ENCODE measurements around the gene SAP25. TPM values are rescaled to one million over a fixed set of nuclear protein-coding genes. Genes with fewer than 3 reads are reported as not detected.

The SAP25 gene
- total and polyA plus RNA-seq, 2 donors (not counting 1 experiment from before 2014, with no cell fraction given) = 51.7 to 71.9 TPM

DNA sequence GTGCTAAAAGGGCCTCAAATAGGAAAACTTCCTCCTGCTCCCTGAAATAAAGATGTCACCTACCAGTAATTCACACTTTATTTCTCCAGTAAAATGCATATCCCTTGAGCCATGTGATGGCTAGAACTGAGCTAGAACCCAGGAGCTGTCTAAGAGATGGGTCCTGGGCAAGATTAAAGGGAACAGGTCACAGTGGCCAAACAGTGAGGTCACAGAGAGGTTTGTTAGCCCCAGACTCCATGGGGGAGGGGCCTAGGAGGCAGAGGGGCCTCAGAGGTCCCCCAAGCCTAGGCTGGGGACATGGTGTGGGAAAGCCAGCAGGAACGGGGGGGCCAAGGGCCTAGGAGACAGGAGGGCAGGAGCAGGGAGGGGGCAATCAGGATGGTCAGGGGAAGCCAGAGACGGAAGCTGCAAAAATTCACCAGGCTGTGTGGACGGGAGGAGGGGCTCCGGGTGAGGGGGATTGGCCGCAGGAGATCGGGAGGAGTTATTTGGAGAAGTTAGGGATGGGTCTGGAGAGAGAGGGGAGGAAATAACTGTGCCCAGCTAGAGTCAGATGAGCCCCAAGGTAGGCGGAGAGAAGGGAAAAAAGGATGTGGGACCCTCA is 15.7 kb upstream of the SAP25 start:
- Histone ChIP-seq H3K4me1 (ENCODE audit: control insufficient read depth in 2 of 2, insufficient read depth in 2 of 2, low read length in 2 of 2) (peaks cover 12 to 14% of the 10 kb centered on the region in 2 donors), H2AFZ (ENCODE audit: insufficient read depth, low read depth, low read length, poor library complexity, severe bottlenecking) (no peak overlapping the region), H4K20me1 (ENCODE audit: control insufficient read depth, insufficient read depth, low read length, poor library complexity, severe bottlenecking) (peaks cover 15% of the 10 kb centered on the region), H3K4me3 (ENCODE audit: control extremely low read depth in 1 of 5, extremely low read depth in 1 of 5, insufficient read depth in 1 of 5, low read depth in 2 of 5, low read length in 4 of 5) (no peak overlapping the region), H3K9me3 (ENCODE audit: control extremely low read depth in 1 of 3, control insufficient read depth in 2 of 3, insufficient read depth in 1 of 3, low read length in 2 of 3) (no peaks in the 10 kb centered on the region), H3K4me2 (replicated peaks; ENCODE audit: low read depth, low read length, poor library complexity, severe bottlenecking) (no peak overlapping the region), H3K27me3 (replicated peaks in 1 of 4; ENCODE audit: control extremely low read depth in 1 of 4, control insufficient read depth in 3 of 4, insufficient read depth in 4 of 4, low read length in 3 of 4) (peaks cover 0 to 22% (median 7%) of the 10 kb centered on the region in 4 experiments), H3K27ac (ENCODE audit: low read length in 2 of 2) (no peak overlapping the region), H3K9ac (ENCODE audit: low read length) (no peak overlapping the region), H3K36me3 (replicated peaks in 1 of 2; ENCODE audit: control extremely low read depth in 1 of 2, control insufficient read depth in 1 of 2, extremely low read depth in 1 of 2, insufficient read depth in 2 of 2, low read length in 1 of 2) (no peaks in the 10 kb centered on the region), H3K79me2 (ENCODE audit: control insufficient read depth, insufficient read depth, low read length) (peaks cover 14% of the 10 kb centered on the region)
- TF ChIP-seq, protein P1, sequence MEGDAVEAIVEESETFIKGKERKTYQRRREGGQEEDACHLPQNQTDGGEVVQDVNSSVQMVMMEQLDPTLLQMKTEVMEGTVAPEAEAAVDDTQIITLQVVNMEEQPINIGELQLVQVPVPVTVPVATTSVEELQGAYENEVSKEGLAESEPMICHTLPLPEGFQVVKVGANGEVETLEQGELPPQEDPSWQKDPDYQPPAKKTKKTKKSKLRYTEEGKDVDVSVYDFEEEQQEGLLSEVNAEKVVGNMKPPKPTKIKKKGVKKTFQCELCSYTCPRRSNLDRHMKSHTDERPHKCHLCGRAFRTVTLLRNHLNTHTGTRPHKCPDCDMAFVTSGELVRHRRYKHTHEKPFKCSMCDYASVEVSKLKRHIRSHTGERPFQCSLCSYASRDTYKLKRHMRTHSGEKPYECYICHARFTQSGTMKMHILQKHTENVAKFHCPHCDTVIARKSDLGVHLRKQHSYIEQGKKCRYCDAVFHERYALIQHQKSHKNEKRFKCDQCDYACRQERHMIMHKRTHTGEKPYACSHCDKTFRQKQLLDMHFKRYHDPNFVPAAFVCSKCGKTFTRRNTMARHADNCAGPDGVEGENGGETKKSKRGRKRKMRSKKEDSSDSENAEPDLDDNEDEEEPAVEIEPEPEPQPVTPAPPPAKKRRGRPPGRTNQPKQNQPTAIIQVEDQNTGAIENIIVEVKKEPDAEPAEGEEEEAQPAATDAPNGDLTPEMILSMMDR (IDR thresholded peaks at IDR 0.05) = no peak
- no peak for TF ChIP-seq EZH2 (IDR thresholded peaks at IDR 0.05; ENCODE audit: borderline replicate concordance, insufficient read depth, low read depth, low read length, poor library complexity, severe bottlenecking)
- 64% methylated on average over 4 of the region's 7 CpGs for WGBS (ENCODE audit: insufficient coverage)
- H3K9me3 Mint-ChIP-seq (ENCODE audit: insufficient read depth) = no peaks in the 10 kb centered on the region
- intact Hi-C loops (cut with micrococcal nuclease) = loop anchor here (5.0 kb wide), 1 partner anchor 507 kb away; the partner anchor contains the start of gene ZNF3
- ChIA-PET CTCF (interaction anchor here (0.8 to 11.1 kb wide), 18 partner anchors 14 to 262 kb away, joined by 3 to 226 read pairs (median 4); partner anchors contain the start of genes AGFG2, MOSPD3, PCOLCE and SLC12A9), POLR2A (interaction anchor here (1.1 kb wide), 2 partner anchors 20 to 26 kb away, joined by 4 read pairs; no protein-coding TSS in a partner anchor)
- no peak overlapping the region for H3K4me3 Mint-ChIP-seq
- H3K27me3 Mint-ChIP-seq = peaks cover 19% of the 10 kb centered on the region
- H3K27ac Mint-ChIP-seq = no peak overlapping the region
- ATAC-seq (ENCODE audit: low read depth) = no peak
- DNase-seq = no peak
- peaks cover 20% of the 10 kb centered on the region for H3K4me1 Mint-ChIP-seq

GRCh38 chr7:100588438-100588837 is 14.7 kb upstream of the SAP25 start:
- H3K9me3 ChIP-seq (ENCODE audit: control extremely low read depth in 1 of 3, control insufficient read depth in 2 of 3, insufficient read depth in 1 of 3, low read length in 2 of 3) = no peaks in the 10 kb centered on the region
- ChIA-PET CTCF (interaction anchor here (0.6 to 11.1 kb wide), 27 partner anchors 15 to 263 kb away, joined by 3 to 226 read pairs (median 4); partner anchors contain the start of genes AGFG2, MOSPD3, PCOLCE and SLC12A9), POLR2A (interaction anchor here (0.7 to 1.1 kb wide), 5 partner anchors 19 to 302 kb away, joined by 3 to 4 read pairs (median 3); partner anchors contain the start of gene AGFG2)
- peaks cover 15% of the 10 kb centered on the region for H4K20me1 ChIP-seq (ENCODE audit: control insufficient read depth, insufficient read depth, low read length, poor library complexity, severe bottlenecking)
- H3K36me3 ChIP-seq (replicated peaks in 1 of 2; ENCODE audit: control extremely low read depth in 1 of 2, control insufficient read depth in 1 of 2, extremely low read depth in 1 of 2, insufficient read depth in 2 of 2, low read length in 1 of 2) = no peaks in the 10 kb centered on the region
- no peak overlapping the region for H3K4me3 ChIP-seq (ENCODE audit: control extremely low read depth in 1 of 5, extremely low read depth in 1 of 5, insufficient read depth in 1 of 5, low read depth in 2 of 5, low read length in 4 of 5)
- Mint-ChIP-seq H3K27me3 (peaks cover 19% of the 10 kb centered on the region), H3K4me1 (peaks cover 28% of the 10 kb centered on the region), H3K9me3 (ENCODE audit: insufficient read depth) (no peaks in the 10 kb centered on the region), H3K27ac (peak overlapping the region; percentile 42), H3K4me3 (peak overlapping the region; percentile 72)
- no peak overlapping the region for H2AFZ ChIP-seq (ENCODE audit: insufficient read depth, low read depth, low read length, poor library complexity, severe bottlenecking)
- DNase-seq (no peak), ATAC-seq (ENCODE audit: low read depth) (no peak)
- peaks cover 18% of the 10 kb centered on the region for H3K79me2 ChIP-seq (ENCODE audit: control insufficient read depth, insufficient read depth, low read length)
- H3K4me2 ChIP-seq (replicated peaks; ENCODE audit: low read depth, low read length, poor library complexity, severe bottlenecking) = no peak overlapping the region
- peaks cover 14 to 23% of the 10 kb centered on the region in 2 donors for H3K4me1 ChIP-seq (ENCODE audit: control insufficient read depth in 2 of 2, insufficient read depth in 2 of 2, low read length in 2 of 2)
- 60% methylated on average over 1 of the region's 1 CpG for WGBS (ENCODE audit: insufficient coverage)
- peaks cover 0 to 22% (median 7%) of the 10 kb centered on the region in 4 experiments for H3K27me3 ChIP-seq (replicated peaks in 1 of 4; ENCODE audit: control extremely low read depth in 1 of 4, control insufficient read depth in 3 of 4, insufficient read depth in 4 of 4, low read length in 3 of 4)
- H3K9ac ChIP-seq (ENCODE audit: low read length) = no peak overlapping the region
- no peak overlapping the region for H3K27ac ChIP-seq (ENCODE audit: low read length in 2 of 2)
- intact Hi-C loops (cut with micrococcal nuclease) = loop anchor here (1.0 to 5.0 kb wide), 2 partner anchors 24 to 506 kb away; partner anchors contain the start of gene ZNF3
- TF ChIP-seq, protein P1 (IDR thresholded peaks at IDR 0.05) = peak; percentile 41
- no peak for TF ChIP-seq EZH2 (IDR thresholded peaks at IDR 0.05; ENCODE audit: borderline replicate concordance, insufficient read depth, low read depth, low read length, poor library complexity, severe bottlenecking)
